HepG2 (cell line): ENCODE measurements around the gene ALKBH2. TPM values are rescaled to one million over a fixed set of nuclear protein-coding genes. Genes with fewer than 3 reads are reported as not detected.

Experiments
- ATAC-seq: fragments of 200-7000 bp; cut with Tn5 transposase; 3 replicates; pipeline ENCODE4 v1.9.1; 2020; ENCODE audit warnings: mild to moderate bottlenecking, moderate library complexity
- BruUV-seq: library from RNA; stranded (reverse); fragments of 400-500 nt; replicated peaks from 2 replicates; lab custom pipeline; 2021; lab: Mats Ljungman, UMichigan
- CTCF ChIA-PET: fragments of 300-600 bp; formaldehyde crosslinking; extraction: SDS; loops from one replicate; lab custom pipeline; 2021; ENCODE audit warnings: low total read pairs, inconsistent platforms, low intra/inter-chr PET ratio; lab: Yijun Ruan, JAX
- POLR2A ChIA-PET: fragments of 350-600 bp; sonication (Branson Sonifier 250); formaldehyde crosslinking; loops from one replicate; lab custom pipeline; 2020; ENCODE audit warnings: antibody characterized with exemption, inconsistent platforms; lab: Yijun Ruan, JAX
- DNase-seq: peaks from one replicate; pipeline ENCODE4 v3.0.0-alpha.2; 2015; ENCODE audit warnings: low spot score
- FAIRE-seq: peaks from 3 replicates; lab custom pipeline; 2011; peaks lifted over from hg19 to GRCh38; lab: Jason Lieb, UNC
- H2AFZ ChIP-seq: one replicate; pipeline ENCODE4 v1.6.1; 2011; ENCODE audit warnings: low read length, inconsistent platforms
- H3K27ac ChIP-seq: fragments of 300-600 bp; 3 replicates; pipeline ENCODE4 v1.8.0; 2011; ENCODE audit warnings: mixed run types, mild to moderate bottlenecking, mixed read lengths, low read length, inconsistent platforms; ENCODE audit not compliant: insufficient read depth; ENCODE audit errors: extremely low read length
- H3K27me3 ChIP-seq, 2 experiments: fragments of 200-600 bp in 1 of 2; 2 replicates in 1 of 2; 3 replicates in 1 of 2; pipeline versions ENCODE4 v1.6.0 to v1.8.0; 2011; ENCODE audit warnings: low read length in 2 of 2, mild to moderate bottlenecking in 2 of 2, moderate library complexity in 2 of 2, inconsistent platforms in 1 of 2; ENCODE audit not compliant: insufficient read depth in 2 of 2, control insufficient read depth in 1 of 2
- H3K36me3 ChIP-seq, 2 experiments: fragments of 200-600 bp in 1 of 2; replicated peaks in 1 of 2; 2 replicates in 1 of 2; 3 replicates in 1 of 2; pipeline versions ENCODE4 v1.5.1 to v1.8.0; 2011; ENCODE audit warnings: low read length in 2 of 2, inconsistent platforms in 1 of 2; ENCODE audit not compliant: insufficient read depth in 2 of 2, control insufficient read depth in 1 of 2
- H3K4me1 ChIP-seq: 2 replicates; pipeline ENCODE4 v1.5.1; 2012; ENCODE audit warnings: low read length, inconsistent platforms; ENCODE audit not compliant: insufficient read depth
- H3K4me2 ChIP-seq: 2 replicates; pipeline ENCODE4 v1.6.0; 2011; ENCODE audit warnings: low read depth, low read length, inconsistent platforms
- H3K4me3 ChIP-seq, 3 experiments: fragments of 200-600 bp in 1 of 3; sonication (generic), shearing (Covaris generic) in 1 of 3; replicated peaks in 1 of 3; 2 replicates each; pipeline ENCODE4 v1.5.1; 2011 to 2016; ENCODE audit warnings: low read length in 3 of 3, inconsistent platforms in 2 of 3, low read depth in 2 of 3, mild to moderate bottlenecking in 2 of 3, control low read depth in 1 of 3, mixed read lengths in 1 of 3; ENCODE audit not compliant: insufficient read depth in 1 of 3
- H3K79me2 ChIP-seq: one replicate; pipeline ENCODE4 v1.6.1; 2011; ENCODE audit warnings: low read length, inconsistent platforms; ENCODE audit not compliant: insufficient read depth
- H3K9ac ChIP-seq: 2 replicates; pipeline ENCODE4 v1.6.0; 2011; ENCODE audit warnings: mild to moderate bottlenecking, low read depth, low read length, inconsistent platforms; ENCODE audit not compliant: insufficient read depth
- H3K9me3 ChIP-seq: 2 replicates; pipeline ENCODE4 v1.5.1; 2012; ENCODE audit warnings: mild to moderate bottlenecking, low read length
- H4K20me1 ChIP-seq: 2 replicates; pipeline ENCODE4 v1.6.0; 2011; ENCODE audit warnings: inconsistent platforms, mild to moderate bottlenecking, low read length, moderate library complexity; ENCODE audit not compliant: insufficient read depth
- ARID3A ChIP-seq: IDR thresholded peaks from 2 replicates; pipeline ENCODE4 v1.6.1; 2012; ENCODE audit warnings: low read depth, low read length, improper control_type of control experiment
- CHD2 ChIP-seq: IDR thresholded peaks from 2 replicates; pipeline ENCODE4 v1.6.1; 2011; ENCODE audit warnings: low read depth, low read length, improper control_type of control experiment
- FOSL2 ChIP-seq: sonication (generic); formaldehyde crosslinking; IDR thresholded peaks from 2 replicates; pipeline ENCODE4 v1.4.0; 2020; ENCODE audit warnings: missing genetic modification reagents
- HMGA1 ChIP-seq: sonication (generic); formaldehyde crosslinking; conservative IDR thresholded peaks from 2 replicates; pipeline ENCODE4 v1.4.0; 2020; ENCODE audit warnings: missing genetic modification reagents
- HNRNPH1 ChIP-seq: fragments of 200-400 bp; formaldehyde crosslinking; optimal IDR thresholded peaks from 2 replicates; pipeline ENCODE3; 2017; ENCODE audit warnings: mild to moderate bottlenecking, low read depth, low read length
- RCOR2 ChIP-seq: IDR thresholded peaks from 2 replicates; pipeline ENCODE4 v1.6.1; 2016; ENCODE audit warnings: missing biosample characterization, missing genetic modification reagents
- REXO4 ChIP-seq: sonication (generic); formaldehyde crosslinking; IDR thresholded peaks from 2 replicates; pipeline ENCODE4 v1.8.0; 2022; ENCODE audit warnings: missing genetic modification reagents, mild to moderate bottlenecking, borderline replicate concordance
- SP1 ChIP-seq, 2 experiments: fragments of 450-650 bp in 1 of 2; sonication (generic) in 1 of 2; formaldehyde crosslinking in 1 of 2; IDR thresholded peaks; 2 replicates each; pipeline versions ENCODE4 v1.4.0 to v1.6.1; 2016 to 2020; ENCODE audit warnings: missing genetic modification reagents in 1 of 2
- SRSF4 ChIP-seq: fragments of 200-400 bp; formaldehyde crosslinking; IDR thresholded peaks from one replicate; pipeline ENCODE4 v1.6.1; 2018; ENCODE audit warnings: mild to moderate bottlenecking, low read depth, low read length, moderate library complexity; ENCODE audit not compliant: poor library complexity, severe bottlenecking
- TBP ChIP-seq: sonication (generic); formaldehyde crosslinking; IDR thresholded peaks from 2 replicates; pipeline ENCODE4 v1.5.0; 2020; ENCODE audit warnings: missing genetic modification reagents
- TEF ChIP-seq: sonication (generic); formaldehyde crosslinking; IDR thresholded peaks from 2 replicates; pipeline ENCODE4 v1.5.0; 2020; ENCODE audit warnings: missing genetic modification reagents
- TRIM22 ChIP-seq: fragments of 450-650 bp; IDR thresholded peaks from 2 replicates; pipeline ENCODE4 v1.6.1; 2017
- ZNF10 ChIP-seq: sonication (generic); formaldehyde crosslinking; IDR thresholded peaks from 2 replicates; pipeline ENCODE4 v1.4.0; 2020; ENCODE audit warnings: mild to moderate bottlenecking, low read depth, missing genetic modification reagents, borderline replicate concordance
- ZNF34 ChIP-seq: sonication (generic); formaldehyde crosslinking; IDR thresholded peaks from 2 replicates; pipeline ENCODE4 v1.4.0; 2020; ENCODE audit warnings: mild to moderate bottlenecking, missing genetic modification reagents, borderline replicate concordance
- ZNF577 ChIP-seq: sonication (generic); formaldehyde crosslinking; IDR thresholded peaks from 2 replicates; pipeline ENCODE4 v1.4.0; 2020; ENCODE audit warnings: mild to moderate bottlenecking, low read depth, missing genetic modification reagents, borderline replicate concordance
- ZNF652 ChIP-seq: IDR thresholded peaks from 2 replicates; pipeline ENCODE4 v1.6.1; 2016; ENCODE audit warnings: low read depth, borderline replicate concordance
- ZNF878 ChIP-seq: sonication (generic); formaldehyde crosslinking; IDR thresholded peaks from 2 replicates; pipeline ENCODE4 v1.8.1; 2023; ENCODE audit warnings: mild to moderate bottlenecking, missing genetic modification reagents, moderate library complexity
- in situ Hi-C: cut with HindIII; loops from 2 replicates; pipeline ENCODE4 v1.10.0; 2017; ENCODE audit warnings: low pct_unique_long_range_greater_than_20kb; ENCODE audit not compliant: extremely low pct_ligation_motif_present
- intact Hi-C: fragments of 100-400 bp; cut with micrococcal nuclease; formaldehyde crosslinking; loops from one replicate; pipeline ENCODE4 v1.10.0; 2022; ENCODE audit not compliant: unreplicated experiment
- polyA plus RNA-seq, 8 experiments: library from polyadenylated mRNA; depleted of rRNA in 3 of 8; stranded (reverse) in 7 of 8; unstranded in 1 of 8; fragments of >200 nt; fragmentation: Illumina TruSeq in 4 of 8; extraction: Trizol in 4 of 8; gene quantifications; 2 replicates each; pipeline versions ENCODE4 v1.2.1 to v1.2.3, GENCODE V29; 2011 to 2016; ENCODE audit warnings: low read depth in 4 of 8, missing spikeins in 1 of 8, mixed read lengths in 1 of 8; ENCODE audit not compliant: insufficient read depth in 1 of 8
- total RNA-seq, 5 experiments: library from RNA; depleted of rRNA; stranded (reverse); fragments of >200 nt; fragmentation: Illumina TruSeq; extraction: Trizol; gene quantifications; 2 replicates each; pipeline ENCODE4 v1.2.3, GENCODE V29; 2016; ENCODE audit warnings: low read depth in 1 of 5
- TF ChIP-seq, protein P1 (sequence below): sonication (generic); formaldehyde crosslinking; IDR thresholded peaks from 2 replicates; pipeline ENCODE4 v1.4.0; 2020; ENCODE audit warnings: missing genetic modification reagents

The ALKBH2 gene
- total and polyA plus RNA-seq, 2 of the 13 experiments (the other 11 are each of a cell fraction or from before 2014, with no cell fraction given) = 21.0 to 40.5 TPM

GRCh38 chr12:109074866-109075265 is 18.4 kb downstream of the ALKBH2 start:
- Histone ChIP-seq H3K4me1 (peaks cover 8% of the 10 kb centered on the region), H2AFZ (no peak overlapping the region), H3K4me2 (no peak overlapping the region), H3K27me3 (no peaks in the 10 kb centered on the region), H3K9ac (no peak overlapping the region), H3K9me3 (no peaks in the 10 kb centered on the region), H3K36me3 (peaks cover 6 to 26% of the 10 kb centered on the region in 2 experiments; a peak in 4 of 5 replicates), H3K79me2 (no peaks in the 10 kb centered on the region), H3K4me3 (no peak overlapping the region), H4K20me1 (no peaks in the 10 kb centered on the region), H3K27ac (no peak overlapping the region)
- no peak for DNase-seq
- no TSS peak for BruUV-seq
- FAIRE-seq = no peak
- ChIA-PET POLR2A (no interaction called here), CTCF (no interaction called here)
- in situ Hi-C loops (no loop called here), intact Hi-C loops (no loop called here)
- no peak for ATAC-seq
- TF ChIP-seq TBP (CRISPR knock-in tag) = no peak
- no peak for TF ChIP-seq ZNF652
- TF ChIP-seq FOSL2 (CRISPR knock-in tag) = no peak
- TF ChIP-seq ARID3A = no peak
- no peak for TF ChIP-seq ZNF878 (CRISPR knock-in tag)
- TF ChIP-seq HMGA1 (CRISPR knock-in tag) = no peak
- TF ChIP-seq REXO4 (CRISPR knock-in tag) = no peak
- TF ChIP-seq, protein P1, sequence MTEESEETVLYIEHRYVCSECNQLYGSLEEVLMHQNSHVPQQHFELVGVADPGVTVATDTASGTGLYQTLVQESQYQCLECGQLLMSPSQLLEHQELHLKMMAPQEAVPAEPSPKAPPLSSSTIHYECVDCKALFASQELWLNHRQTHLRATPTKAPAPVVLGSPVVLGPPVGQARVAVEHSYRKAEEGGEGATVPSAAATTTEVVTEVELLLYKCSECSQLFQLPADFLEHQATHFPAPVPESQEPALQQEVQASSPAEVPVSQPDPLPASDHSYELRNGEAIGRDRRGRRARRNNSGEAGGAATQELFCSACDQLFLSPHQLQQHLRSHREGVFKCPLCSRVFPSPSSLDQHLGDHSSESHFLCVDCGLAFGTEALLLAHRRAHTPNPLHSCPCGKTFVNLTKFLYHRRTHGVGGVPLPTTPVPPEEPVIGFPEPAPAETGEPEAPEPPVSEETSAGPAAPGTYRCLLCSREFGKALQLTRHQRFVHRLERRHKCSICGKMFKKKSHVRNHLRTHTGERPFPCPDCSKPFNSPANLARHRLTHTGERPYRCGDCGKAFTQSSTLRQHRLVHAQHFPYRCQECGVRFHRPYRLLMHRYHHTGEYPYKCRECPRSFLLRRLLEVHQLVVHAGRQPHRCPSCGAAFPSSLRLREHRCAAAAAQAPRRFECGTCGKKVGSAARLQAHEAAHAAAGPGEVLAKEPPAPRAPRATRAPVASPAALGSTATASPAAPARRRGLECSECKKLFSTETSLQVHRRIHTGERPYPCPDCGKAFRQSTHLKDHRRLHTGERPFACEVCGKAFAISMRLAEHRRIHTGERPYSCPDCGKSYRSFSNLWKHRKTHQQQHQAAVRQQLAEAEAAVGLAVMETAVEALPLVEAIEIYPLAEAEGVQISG (CRISPR knock-in tag) = no peak
- no peak for TF ChIP-seq TEF (CRISPR knock-in tag)
- no peak for TF ChIP-seq TRIM22
- TF ChIP-seq ZNF34 = no peak
- no peak for TF ChIP-seq ZNF577 (CRISPR knock-in tag)
- no peak for TF ChIP-seq SP1 (IDR thresholded peaks at IDR 0.05)
- TF ChIP-seq SP1 (CRISPR knock-in tag; IDR thresholded peaks at IDR 0.05) = no peak
- no peak for TF ChIP-seq SRSF4
- TF ChIP-seq ZNF10 (CRISPR knock-in tag) = no peak
- no peak for TF ChIP-seq CHD2
- no peak for TF ChIP-seq RCOR2 (CRISPR knock-in tag)
- TF ChIP-seq HNRNPH1 = no peak
